GM21825 (cell line): ENCODE results near the gene E2F4.
A peak's percentile ranks its signal among the peaks of the same experiment; 100 is the strongest.

ENCODE experiments used
- ATAC-seq: cut with Tn5 transposase; IDR thresholded peaks from one replicate; pipeline ENCODE4 v1.9.1; 2021; ENCODE audit warnings: mild to moderate bottlenecking, moderate library complexity; ENCODE audit not compliant: unreplicated experiment

The E2F4 gene

GRCh38 chr16:67207249-67208091, 15.5 kb downstream of the E2F4 start:
- no peak for ATAC-seq

- no peak for ATAC-seq
Observed at GRCh38 chr16:67208154-67208896, 16.4 kb downstream of the E2F4 start.

- ATAC-seq: no peak
Observed at GRCh38 chr16:67209565-67209964, 17.6 kb downstream of the E2F4 start.

- ATAC-seq: no peak
Observed at GRCh38 chr16:67210069-67210937, 18.3 kb downstream of the E2F4 start.

- ATAC-seq: no peak
Observed at GRCh38 chr16:67211674-67212073, 19.7 kb downstream of the E2F4 start.

GRCh38 chr16:67212766-67213165, 20.8 kb downstream of the E2F4 start:
- no peak for ATAC-seq

GRCh38 chr16:67213197-67214019, 21.5 kb downstream of the E2F4 start:
- no peak for ATAC-seq

- no peak for ATAC-seq
Observed at GRCh38 chr16:67215706-67216105, 23.8 kb downstream of the E2F4 start.

- ATAC-seq: no peak
Observed at GRCh38 chr16:67216612-67217490, 24.9 kb downstream of the E2F4 start.

GRCh38 chr16:67223992-67224391, 32.0 kb downstream of the E2F4 start:
- ATAC-seq: no peak

- no peak for ATAC-seq
Observed at GRCh38 chr16:67226295-67226803, 34.4 kb downstream of the E2F4 start.

GRCh38 chr16:67226804-67227566, 35.0 kb downstream of the E2F4 start, which contains the start of gene TMEM208:
Gene TMEM208, plus strand, starts transcription at chr16:67227130. Its CDS starts 89 bp downstream, at chr16:67227219.
- ATAC-seq: peak; percentile 90

- no peak for ATAC-seq
Observed at GRCh38 chr16:67227567-67227921, 35.6 kb downstream of the E2F4 start.

GRCh38 chr16:67228034-67228785, 36.3 kb downstream of the E2F4 start:
- ATAC-seq: no peak

GRCh38 chr16:67228905-67229304, 37.0 kb downstream of the E2F4 start:
- no peak for ATAC-seq

GRCh38 chr16:67229906-67230808, 38.2 kb downstream of the E2F4 start:
- ATAC-seq: no peak
